ENCODE results near the gene PXYLP1. TPM values are rescaled to one million over a fixed set of nuclear protein-coding genes. Genes with fewer than 3 reads are reported as not detected.

Gene PXYLP1
- total RNA-seq, 4 donors from 2014 or later = 7.1 to 13.4 (median 10.3) TPM

GRCh38 chr3:141255846-141256261, 24.2 kb downstream of the PXYLP1 start:
- intact Hi-C loops (cut with DNase I) = no loop called here
- H3K27me3 ChIP-seq = no peaks in the 10 kb centered on the region
- H3K36me3 ChIP-seq = no peaks in the 10 kb centered on the region
- 78 to 88% methylated on average over 6 of the region's 6 CpGs for WGBS, 2 donors
- TF ChIP-seq, protein P1, sequence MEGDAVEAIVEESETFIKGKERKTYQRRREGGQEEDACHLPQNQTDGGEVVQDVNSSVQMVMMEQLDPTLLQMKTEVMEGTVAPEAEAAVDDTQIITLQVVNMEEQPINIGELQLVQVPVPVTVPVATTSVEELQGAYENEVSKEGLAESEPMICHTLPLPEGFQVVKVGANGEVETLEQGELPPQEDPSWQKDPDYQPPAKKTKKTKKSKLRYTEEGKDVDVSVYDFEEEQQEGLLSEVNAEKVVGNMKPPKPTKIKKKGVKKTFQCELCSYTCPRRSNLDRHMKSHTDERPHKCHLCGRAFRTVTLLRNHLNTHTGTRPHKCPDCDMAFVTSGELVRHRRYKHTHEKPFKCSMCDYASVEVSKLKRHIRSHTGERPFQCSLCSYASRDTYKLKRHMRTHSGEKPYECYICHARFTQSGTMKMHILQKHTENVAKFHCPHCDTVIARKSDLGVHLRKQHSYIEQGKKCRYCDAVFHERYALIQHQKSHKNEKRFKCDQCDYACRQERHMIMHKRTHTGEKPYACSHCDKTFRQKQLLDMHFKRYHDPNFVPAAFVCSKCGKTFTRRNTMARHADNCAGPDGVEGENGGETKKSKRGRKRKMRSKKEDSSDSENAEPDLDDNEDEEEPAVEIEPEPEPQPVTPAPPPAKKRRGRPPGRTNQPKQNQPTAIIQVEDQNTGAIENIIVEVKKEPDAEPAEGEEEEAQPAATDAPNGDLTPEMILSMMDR (IDR thresholded peaks at IDR 0.05) = no peak
- no peak for TF ChIP-seq POLR2A (IDR thresholded peaks at IDR 0.05)
- no peaks in the 10 kb centered on the region for H3K9me3 ChIP-seq
- no peak for DNase-seq
- H3K4me3 ChIP-seq (replicated peaks in 1 of 3) = no peak overlapping the region
- H3K4me1 ChIP-seq = no peaks in the 10 kb centered on the region
- H3K27ac ChIP-seq = no peak overlapping the region

- Histone ChIP-seq H3K27ac (no peak overlapping the region), H3K9me3 (no peaks in the 10 kb centered on the region), H3K4me3 (replicated peaks in 1 of 3) (no peak overlapping the region), H3K27me3 (no peaks in the 10 kb centered on the region), H3K4me1 (no peaks in the 10 kb centered on the region), H3K36me3 (no peaks in the 10 kb centered on the region)
- TF ChIP-seq, protein P1 (IDR thresholded peaks at IDR 0.05) = no peak
- no peak for TF ChIP-seq POLR2A (IDR thresholded peaks at IDR 0.05)
- DNase-seq = no peak
- intact Hi-C loops (cut with DNase I) = no loop called here
- 92 to 94% methylated on average over 6 of the region's 6 CpGs for WGBS, 2 donors
Observed at GRCh38 chr3:141256820-141257219, 25.2 kb downstream of the PXYLP1 start.

GRCh38 chr3:141257961-141258360, 26.3 kb downstream of the PXYLP1 start:
- no peak overlapping the region for H3K27ac ChIP-seq
- intact Hi-C loops (cut with DNase I) = no loop called here
- no peaks in the 10 kb centered on the region for H3K9me3 ChIP-seq
- 87 to 90% methylated on average over 8 of the region's 8 CpGs for WGBS, 2 donors
- TF ChIP-seq POLR2A (IDR thresholded peaks at IDR 0.05) = no peak
- TF ChIP-seq, protein P1 (IDR thresholded peaks at IDR 0.05) = no peak
- H3K27me3 ChIP-seq = no peaks in the 10 kb centered on the region
- no peak overlapping the region for H3K4me3 ChIP-seq (replicated peaks in 1 of 3)
- no peak for DNase-seq
- H3K36me3 ChIP-seq = no peaks in the 10 kb centered on the region
- H3K4me1 ChIP-seq = no peaks in the 10 kb centered on the region

GRCh38 chr3:141258973-141259372, 27.3 kb downstream of the PXYLP1 start:
- no peaks in the 10 kb centered on the region for H3K4me1 ChIP-seq
- 96 to 97% methylated on average over 2 of the region's 2 CpGs for WGBS, 2 donors
- H3K27me3 ChIP-seq = no peaks in the 10 kb centered on the region
- TF ChIP-seq POLR2A (IDR thresholded peaks at IDR 0.05) = no peak
- TF ChIP-seq, protein P1 (IDR thresholded peaks at IDR 0.05) = no peak
- no peak overlapping the region for H3K4me3 ChIP-seq (replicated peaks in 1 of 3)
- H3K27ac ChIP-seq = no peak overlapping the region
- H3K9me3 ChIP-seq = no peaks in the 10 kb centered on the region
- intact Hi-C loops (cut with DNase I) = no loop called here
- no peak for DNase-seq
- H3K36me3 ChIP-seq = no peaks in the 10 kb centered on the region

GRCh38 chr3:141259821-141260629, 28.4 kb downstream of the PXYLP1 start:
- H3K27ac ChIP-seq = no peak overlapping the region
- no peak for DNase-seq
- H3K27me3 ChIP-seq = no peaks in the 10 kb centered on the region
- no peaks in the 10 kb centered on the region for H3K4me1 ChIP-seq
- no peak for TF ChIP-seq POLR2A (IDR thresholded peaks at IDR 0.05)
- TF ChIP-seq, protein P1 (IDR thresholded peaks at IDR 0.05) = no peak
- WGBS, 2 donors = 88 to 91% methylated on average over 15 of the region's 15 CpGs
- no peaks in the 10 kb centered on the region for H3K9me3 ChIP-seq
- intact Hi-C loops (cut with DNase I) = no loop called here
- no peak overlapping the region for H3K4me3 ChIP-seq (replicated peaks in 1 of 3)
- H3K36me3 ChIP-seq = no peaks in the 10 kb centered on the region

Data from thyroid gland (tissue), 4 donors.